ENCODE measurements around the gene AP3B1. TPM values are rescaled to one million over a fixed set of nuclear protein-coding genes. Genes with fewer than 3 reads are reported as not detected.

AP3B1 gene
- total and polyA plus RNA-seq, 2 experiments from 2014 or later: 29.4 to 41.4 TPM

- no peak overlapping the region for H3K27ac ChIP-seq
- TF ChIP-seq CTCF (IDR thresholded peaks at IDR 0.05; ENCODE audit: poor library complexity): no peak
- no peak for TF ChIP-seq EZH2phosphoT487 (IDR thresholded peaks at IDR 0.05; ENCODE audit: low read depth, severe bottlenecking, unreplicated experiment)
- TF ChIP-seq EZH2 (IDR thresholded peaks at IDR 0.05; ENCODE audit: borderline replicate concordance): no peak
- H3K36me3 ChIP-seq (replicated peaks; ENCODE audit: insufficient read depth, low read depth): peaks cover 4% of the 10 kb centered on the region
- H4K20me1 ChIP-seq (ENCODE audit: insufficient read depth, poor library complexity, severe bottlenecking): no peaks in the 10 kb centered on the region
- H3K9me3 ChIP-seq (ENCODE audit: low read depth): no peaks in the 10 kb centered on the region
- H3K79me2 ChIP-seq: no peaks in the 10 kb centered on the region
- no peaks in the 10 kb centered on the region for H3K9me2 ChIP-seq (replicated peaks; ENCODE audit: insufficient read depth)
- 89% methylated on average over 2 of the region's 3 CpGs for WGBS (ENCODE audit: low lambda C conversion rate, missing lambda C conversion rate)
- H3K27me3 ChIP-seq: no peaks in the 10 kb centered on the region
- H3K4me2 ChIP-seq: no peak overlapping the region
- no peak overlapping the region for H2AFZ ChIP-seq
- H3K4me1 ChIP-seq (ENCODE audit: insufficient read depth): no peaks in the 10 kb centered on the region
- no peak overlapping the region for H3K4me3 ChIP-seq
- DNase-seq (ENCODE audit: low spot score): no peak
These were observed 142.8 kb downstream of the AP3B1 start for GRCh38 chr5:78151594-78152271.

GRCh38 chr5:78137290-78137689 lies 157.2 kb downstream of the AP3B1 start:
- H3K27ac ChIP-seq: no peak overlapping the region

GRCh38 chr5:78133423-78133822 lies 161.1 kb downstream of the AP3B1 start:
- Histone ChIP-seq H3K4me1 (ENCODE audit: insufficient read depth) (no peaks in the 10 kb centered on the region), H3K4me3 (no peak overlapping the region), H4K20me1 (ENCODE audit: insufficient read depth, poor library complexity, severe bottlenecking) (no peaks in the 10 kb centered on the region), H3K9me3 (ENCODE audit: low read depth) (no peaks in the 10 kb centered on the region), H2AFZ (no peak overlapping the region), H3K36me3 (replicated peaks; ENCODE audit: insufficient read depth, low read depth) (no peaks in the 10 kb centered on the region), H3K9me2 (replicated peaks; ENCODE audit: insufficient read depth) (no peaks in the 10 kb centered on the region), H3K79me2 (no peaks in the 10 kb centered on the region), H3K27me3 (no peaks in the 10 kb centered on the region), H3K27ac (no peak overlapping the region), H3K4me2 (no peak overlapping the region)
- TF ChIP-seq CTCF (IDR thresholded peaks at IDR 0.05; ENCODE audit: poor library complexity) (no peak), EZH2 (IDR thresholded peaks at IDR 0.05; ENCODE audit: borderline replicate concordance) (no peak), EZH2phosphoT487 (IDR thresholded peaks at IDR 0.05; ENCODE audit: low read depth, severe bottlenecking, unreplicated experiment) (no peak)
- 100% methylated on average over 1 of the region's 1 CpG for WGBS (ENCODE audit: low lambda C conversion rate, missing lambda C conversion rate)
- DNase-seq (ENCODE audit: low spot score): no peak

More at GRCh38 chr5:78137290-78137689, 157.2 kb downstream of the AP3B1 start:
- H2AFZ ChIP-seq: no peak overlapping the region
- H3K4me1 ChIP-seq (ENCODE audit: insufficient read depth): no peaks in the 10 kb centered on the region
- no peaks in the 10 kb centered on the region for H3K9me2 ChIP-seq (replicated peaks; ENCODE audit: insufficient read depth)
- H3K4me3 ChIP-seq: no peak overlapping the region
- no peak overlapping the region for H3K4me2 ChIP-seq
- DNase-seq (ENCODE audit: low spot score): no peak
- WGBS (ENCODE audit: low lambda C conversion rate, missing lambda C conversion rate): 85% methylated on average over 1 of the region's 1 CpG
- no peaks in the 10 kb centered on the region for H3K36me3 ChIP-seq (replicated peaks; ENCODE audit: insufficient read depth, low read depth)
- TF ChIP-seq CTCF (IDR thresholded peaks at IDR 0.05; ENCODE audit: poor library complexity) (no peak), EZH2 (IDR thresholded peaks at IDR 0.05; ENCODE audit: borderline replicate concordance) (no peak), EZH2phosphoT487 (IDR thresholded peaks at IDR 0.05; ENCODE audit: low read depth, severe bottlenecking, unreplicated experiment) (no peak)
- no peaks in the 10 kb centered on the region for H3K27me3 ChIP-seq
- no peaks in the 10 kb centered on the region for H3K9me3 ChIP-seq (ENCODE audit: low read depth)
- no peaks in the 10 kb centered on the region for H3K79me2 ChIP-seq
- no peaks in the 10 kb centered on the region for H4K20me1 ChIP-seq (ENCODE audit: insufficient read depth, poor library complexity, severe bottlenecking)
